Measurements from ENCODE around the gene LIN7C. TPM values are rescaled to one million over a fixed set of nuclear protein-coding genes. Genes with fewer than 3 reads are reported as not detected.
"Not testable (repeated sequence)": the region's sequence is repeated elsewhere in the genome, so short reads cannot be mapped to it uniquely, and the experiment has no call there.

Gene LIN7C, protein sequence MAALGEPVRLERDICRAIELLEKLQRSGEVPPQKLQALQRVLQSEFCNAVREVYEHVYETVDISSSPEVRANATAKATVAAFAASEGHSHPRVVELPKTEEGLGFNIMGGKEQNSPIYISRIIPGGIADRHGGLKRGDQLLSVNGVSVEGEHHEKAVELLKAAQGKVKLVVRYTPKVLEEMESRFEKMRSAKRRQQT
- 17.0 TPM for total RNA-seq
- long read RNA-seq, full-length matches to known transcripts = 14 of 14 reads
- long read RNA-seq, partial matches to known transcripts = 0 of 14 reads
- long read RNA-seq, other reads (novel, unspliced or antisense) = 0 of 14 reads

- intact Hi-C loops (cut with DNase I) = no loop called here
- ATAC-seq (peak; percentile 97), DNase-seq (ENCODE audit: missing footprints) (peak; percentile 95)
Measured at GRCh38 chr11:27506200-27507182, at the start of gene LIN7C. Gene LIN7C (minus strand): TSS chr11:27506769. CDS start chr11:27506752, 17 bp downstream.

- ATAC-seq (no peak), DNase-seq (ENCODE audit: missing footprints) (no peak)
- intact Hi-C loops (cut with DNase I) = no loop called here
Measured at GRCh38 chr11:27555264-27555663, 48.7 kb upstream of the LIN7C start.

DNA sequence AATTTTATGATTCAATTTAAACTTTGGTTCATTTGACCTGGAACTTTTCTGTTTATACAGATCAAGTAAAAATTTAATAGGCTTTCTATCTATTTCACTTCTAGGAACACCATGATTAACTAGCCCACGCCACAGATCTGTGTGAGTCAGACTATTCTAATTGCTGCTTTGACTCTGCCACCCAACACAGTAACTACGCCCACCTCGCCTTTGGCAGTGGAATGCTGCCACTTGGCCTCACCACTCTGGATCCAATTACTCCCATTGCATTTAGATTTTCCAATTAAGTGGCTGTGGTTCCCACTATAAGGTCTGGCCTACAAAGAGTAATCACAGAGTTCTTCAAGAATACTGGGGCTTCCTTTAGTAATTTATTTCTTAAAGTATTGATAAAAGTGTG lies 46.6 kb upstream of the LIN7C start:
- intact Hi-C loops (cut with DNase I) = no loop called here
- no peak for ATAC-seq
- DNase-seq (ENCODE audit: missing footprints) = no peak

GRCh38 chr11:27552341-27552740 lies 45.8 kb upstream of the LIN7C start:
- DNase-seq (ENCODE audit: missing footprints) (no peak), ATAC-seq (no peak)
- intact Hi-C loops (cut with DNase I) = no loop called here

- intact Hi-C loops (cut with DNase I) = no loop called here
- DNase-seq (ENCODE audit: missing footprints) = no peak
- no peak for ATAC-seq
Measured at GRCh38 chr11:27551127-27551526, 44.6 kb upstream of the LIN7C start.

DNA sequence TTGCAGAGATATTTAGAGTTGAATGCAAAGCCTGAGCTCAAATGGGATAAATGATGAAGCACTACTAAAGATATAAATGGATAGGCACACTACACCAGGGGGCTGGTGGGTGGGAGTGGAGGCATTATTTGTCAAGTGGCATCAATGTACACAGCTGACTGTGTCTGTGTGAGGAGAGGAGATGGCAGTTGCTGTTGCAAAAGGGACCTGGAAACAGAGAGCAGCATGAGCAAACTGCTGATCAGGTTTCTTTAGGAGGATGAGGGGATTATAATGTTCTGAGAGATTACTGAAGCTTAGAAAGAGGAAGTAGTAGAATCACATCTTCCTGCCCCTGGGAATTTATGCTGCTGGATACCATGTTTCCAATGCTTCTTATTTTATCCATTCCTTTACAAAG lies 39.4 kb upstream of the LIN7C start:
- DNase-seq (ENCODE audit: missing footprints) (no peak), ATAC-seq (no peak)
- intact Hi-C loops (cut with DNase I) = no loop called here

GRCh38 chr11:27545035-27545434 lies 38.5 kb upstream of the LIN7C start:
- DNase-seq (ENCODE audit: missing footprints) = no peak
- no peak for ATAC-seq
- intact Hi-C loops (cut with DNase I) = no loop called here

- no peak for ATAC-seq
- intact Hi-C loops (cut with DNase I) = no loop called here
- DNase-seq (ENCODE audit: missing footprints) = no peak
Measured at GRCh38 chr11:27541790-27542189, 35.2 kb upstream of the LIN7C start.

- intact Hi-C loops (cut with DNase I) = no loop called here
Measured at GRCh38 chr11:27540051-27540450, 33.5 kb upstream of the LIN7C start.

DNA sequence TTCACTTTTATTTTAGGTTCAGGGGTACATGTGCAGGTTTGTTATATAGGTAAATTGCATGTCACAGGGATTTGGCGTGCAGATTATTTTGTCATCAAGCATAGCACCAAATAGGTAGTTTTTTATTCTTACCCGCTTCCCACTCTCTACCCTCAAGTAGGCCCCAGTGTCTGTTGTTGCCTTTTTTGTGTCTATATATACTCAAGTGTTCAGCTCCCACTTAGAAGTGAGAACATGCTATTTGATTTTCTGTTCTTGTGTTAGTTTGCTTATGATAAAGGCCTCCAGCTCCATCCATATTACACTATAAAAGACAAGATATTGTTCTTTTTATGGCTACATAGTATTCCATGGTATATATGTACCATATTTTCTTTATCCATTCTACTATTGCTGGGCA lies 28.5 kb upstream of the LIN7C start:
- DNase-seq (ENCODE audit: missing footprints) = no peak
- ATAC-seq = no peak
- intact Hi-C loops (cut with DNase I) = no loop called here

More at GRCh38 chr11:27540051-27540450, 33.5 kb upstream of the LIN7C start:
- ATAC-seq (no peak), DNase-seq (ENCODE audit: missing footprints) (no peak)

- intact Hi-C loops (cut with DNase I) = no loop called here
- no peak for ATAC-seq
Measured at GRCh38 chr11:27532652-27533325, 26.2 kb upstream of the LIN7C start.

GRCh38 chr11:27528712-27529111 lies 22.1 kb upstream of the LIN7C start:
- intact Hi-C loops (cut with DNase I) = loop anchor here (5.0 to 10.0 kb wide), 3 partner anchors 64 to 169 kb away; no protein-coding TSS in a partner anchor
- ATAC-seq = no peak
- no peak for DNase-seq (ENCODE audit: missing footprints)

More at GRCh38 chr11:27532652-27533325, 26.2 kb upstream of the LIN7C start:
- DNase-seq (ENCODE audit: missing footprints) = no peak

- no peak for DNase-seq (ENCODE audit: missing footprints)
- ATAC-seq = no peak
- intact Hi-C loops (cut with DNase I) = loop anchor here (5.0 to 10.0 kb wide), 3 partner anchors 62 to 171 kb away; no protein-coding TSS in a partner anchor
Measured at GRCh38 chr11:27526535-27526934, 20.0 kb upstream of the LIN7C start.

DNA sequence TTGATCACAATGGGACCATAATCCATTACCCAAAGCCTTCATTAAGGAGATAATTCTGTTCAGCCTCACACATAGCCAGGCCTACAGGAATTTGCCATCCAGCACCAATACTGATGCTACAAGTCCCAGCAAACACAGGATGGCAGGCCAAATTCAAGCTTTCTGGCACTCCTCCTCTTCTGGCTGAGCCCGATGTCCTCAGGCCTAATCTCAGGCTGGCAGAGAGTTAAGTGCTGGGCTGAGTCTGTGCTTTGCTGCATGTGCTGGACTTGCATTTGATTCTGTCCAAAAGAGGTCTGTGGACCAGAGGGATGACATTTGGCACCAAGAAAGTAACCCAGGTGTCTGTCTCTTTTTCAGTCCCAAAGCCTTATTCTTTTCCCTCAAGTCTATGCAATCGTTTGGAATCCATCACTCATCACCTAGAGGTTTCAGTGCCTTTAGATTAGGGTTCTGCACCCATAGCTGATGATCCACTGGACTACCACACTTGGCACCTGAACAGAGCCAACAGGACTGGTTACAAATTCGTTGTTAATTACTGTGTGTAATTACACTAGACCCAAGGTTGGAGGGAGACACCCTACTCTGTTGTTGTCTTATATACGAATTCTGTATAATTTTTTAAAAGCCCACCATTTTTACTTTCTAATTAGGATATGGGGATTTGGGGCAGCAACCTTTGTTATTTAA lies 19.4 kb upstream of the LIN7C start:
- ATAC-seq = peak; percentile 92
- intact Hi-C loops (cut with DNase I) = loop anchor here (5.0 to 10.0 kb wide), 3 partner anchors 61 to 171 kb away; no protein-coding TSS in a partner anchor
- no peak for DNase-seq (ENCODE audit: missing footprints)

DNA sequence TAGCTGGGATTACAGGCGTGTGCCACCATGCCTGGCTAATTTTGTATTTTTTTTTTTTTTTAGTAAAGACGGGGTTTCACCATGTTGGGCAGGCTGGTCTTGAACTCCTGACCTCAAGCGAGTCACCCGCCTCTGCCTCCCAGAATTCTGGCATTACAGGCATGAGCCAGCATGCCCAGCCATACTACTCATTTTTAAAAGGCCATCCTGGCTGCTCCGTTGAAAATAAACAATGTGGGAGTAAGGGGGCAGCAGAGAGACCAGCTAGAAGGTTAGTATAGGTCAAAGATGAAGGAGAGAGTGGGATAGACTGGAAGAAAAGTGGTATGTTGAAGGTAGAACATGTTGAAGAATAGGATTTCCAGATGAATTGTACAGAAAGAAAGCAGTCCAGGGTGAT lies 17.6 kb upstream of the LIN7C start:
- ATAC-seq (no peak), DNase-seq (ENCODE audit: missing footprints) (no peak)
- intact Hi-C loops (cut with DNase I) = loop anchor here (10.0 kb wide), 1 partner anchor 59 kb away; no protein-coding TSS in a partner anchor

DNA sequence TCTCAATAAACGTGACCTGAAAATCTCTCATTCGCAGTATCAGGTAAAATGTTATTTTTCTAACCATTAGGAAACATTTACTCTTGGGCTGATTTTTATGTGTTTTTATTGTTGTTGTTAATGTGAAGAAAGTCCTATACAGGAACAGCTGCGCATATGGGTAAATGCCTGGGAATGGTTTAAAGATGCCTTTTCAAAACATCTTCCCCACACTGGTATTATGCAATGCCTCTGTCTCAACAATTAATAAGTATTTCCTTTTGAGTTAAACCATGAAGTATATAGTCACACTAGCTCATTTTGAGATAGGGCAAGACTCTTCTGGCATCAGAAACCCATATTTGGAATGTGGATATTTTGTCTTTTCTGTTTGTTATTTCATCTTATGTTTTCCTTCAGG lies 13.7 kb upstream of the LIN7C start:
- no peak for DNase-seq (ENCODE audit: missing footprints)
- ATAC-seq = no peak
- intact Hi-C loops (cut with DNase I) = loop anchor here (10.0 kb wide), 1 partner anchor 55 kb away; no protein-coding TSS in a partner anchor

- intact Hi-C loops (cut with DNase I) = no loop called here
- no peak for DNase-seq (ENCODE audit: missing footprints)
- ATAC-seq = no peak
Measured at GRCh38 chr11:27518518-27518917, 11.9 kb upstream of the LIN7C start.

DNA sequence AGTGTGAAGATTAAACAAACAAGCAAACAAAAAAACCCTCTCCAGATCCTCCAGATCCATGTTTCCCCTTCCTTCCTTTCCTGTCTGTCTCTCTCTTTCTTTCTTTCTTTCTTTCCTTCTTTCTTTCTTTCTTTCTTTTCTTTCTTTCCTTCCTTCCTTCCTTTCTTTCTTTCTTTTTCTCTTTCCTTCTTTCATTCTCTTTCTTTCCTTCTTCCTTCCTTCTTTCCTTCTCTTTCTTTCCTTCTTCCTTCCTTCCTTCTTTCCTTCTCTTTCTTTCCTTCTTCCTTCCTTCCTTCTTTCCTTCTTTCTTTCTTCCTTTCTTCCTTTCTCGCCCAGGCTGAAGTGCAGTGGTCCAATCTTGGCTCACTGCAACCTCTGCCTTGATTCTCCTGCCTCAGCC lies 10.9 kb upstream of the LIN7C start:
- DNase-seq (ENCODE audit: missing footprints); ATAC-seq; intact Hi-C loops (cut with DNase I): not testable (repeated sequence)

All from Right ventricle myocardium inferior (tissue), 1 donor.